HL-60 (cell line): ENCODE measurements around the gene HIGD1A.

Experiments
- GABPA ChIP-seq: IDR thresholded peaks from 2 replicates; pipeline ENCODE4 v1.6.1; 2012; ENCODE audit warnings: low read depth
- POLR2AphosphoS5 ChIP-seq: IDR thresholded peaks from 2 replicates; pipeline ENCODE4 v1.6.1; 2012; ENCODE audit warnings: low read depth
- SPI1 ChIP-seq: IDR thresholded peaks from 2 replicates; pipeline ENCODE4 v1.6.1; 2012; ENCODE audit warnings: low read depth, mild to moderate bottlenecking, borderline replicate concordance
- TF ChIP-seq, protein P1 (sequence below): IDR thresholded peaks from one replicate; pipeline ENCODE4 v1.5.1; 2011; ENCODE audit warnings: low read length, control low read depth, inconsistent platforms; ENCODE audit not compliant: insufficient read depth

DNA sequence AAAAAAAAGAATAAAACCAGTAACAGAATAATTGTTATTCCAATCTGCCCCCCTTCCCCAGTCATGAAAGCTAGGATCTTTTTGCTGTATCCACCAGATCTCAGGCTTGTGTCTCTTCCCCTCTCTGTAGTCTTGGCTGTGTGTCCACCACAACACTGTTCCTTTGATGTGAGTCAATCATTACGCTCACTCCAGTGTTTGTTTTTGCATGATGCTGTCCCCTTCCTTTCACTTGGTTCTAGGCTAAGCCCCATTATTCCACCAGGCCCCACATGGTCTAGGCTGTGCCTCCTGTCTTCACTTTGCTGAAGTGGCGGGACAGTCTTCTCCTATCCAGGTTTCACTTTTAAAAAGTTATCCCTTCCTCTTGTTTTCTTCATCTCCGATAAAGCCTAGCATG is 18.5 kb upstream of the HIGD1A start:
- no peak for TF ChIP-seq SPI1
- TF ChIP-seq, protein P1, sequence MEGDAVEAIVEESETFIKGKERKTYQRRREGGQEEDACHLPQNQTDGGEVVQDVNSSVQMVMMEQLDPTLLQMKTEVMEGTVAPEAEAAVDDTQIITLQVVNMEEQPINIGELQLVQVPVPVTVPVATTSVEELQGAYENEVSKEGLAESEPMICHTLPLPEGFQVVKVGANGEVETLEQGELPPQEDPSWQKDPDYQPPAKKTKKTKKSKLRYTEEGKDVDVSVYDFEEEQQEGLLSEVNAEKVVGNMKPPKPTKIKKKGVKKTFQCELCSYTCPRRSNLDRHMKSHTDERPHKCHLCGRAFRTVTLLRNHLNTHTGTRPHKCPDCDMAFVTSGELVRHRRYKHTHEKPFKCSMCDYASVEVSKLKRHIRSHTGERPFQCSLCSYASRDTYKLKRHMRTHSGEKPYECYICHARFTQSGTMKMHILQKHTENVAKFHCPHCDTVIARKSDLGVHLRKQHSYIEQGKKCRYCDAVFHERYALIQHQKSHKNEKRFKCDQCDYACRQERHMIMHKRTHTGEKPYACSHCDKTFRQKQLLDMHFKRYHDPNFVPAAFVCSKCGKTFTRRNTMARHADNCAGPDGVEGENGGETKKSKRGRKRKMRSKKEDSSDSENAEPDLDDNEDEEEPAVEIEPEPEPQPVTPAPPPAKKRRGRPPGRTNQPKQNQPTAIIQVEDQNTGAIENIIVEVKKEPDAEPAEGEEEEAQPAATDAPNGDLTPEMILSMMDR = no peak
- TF ChIP-seq POLR2AphosphoS5 = no peak
- TF ChIP-seq GABPA = no peak
